Motor neuron (in vitro differentiated cells): ENCODE data around the gene ANKRD53. TPM values are rescaled to one million over a fixed set of nuclear protein-coding genes. Genes with fewer than 3 reads are reported as not detected.
"Not testable (repeated sequence)": the region's sequence is repeated elsewhere in the genome, so short reads cannot be mapped to it uniquely, and the experiment has no call there.

Source experiments
- ATAC-seq, 8 experiments: fragments of 200-7000 bp; cut with Tn5 transposase; replicated peaks in 6 of 8; 2 replicates each; pipeline ENCODE4 v1.8.0; 2021; ENCODE audit warnings: mild to moderate bottlenecking in 8 of 8, moderate library complexity in 8 of 8
- H3K27ac ChIP-seq, 2 donors: fragments of 250-450 bp; sonication (Bioruptor Pico); 2 replicates each; pipeline ENCODE4 v1.9.0; 2021; ENCODE audit warnings: antibody characterized with exemption in 2 of 2, mild to moderate bottlenecking in 2 of 2, moderate library complexity in 1 of 2
- H3K4me1 ChIP-seq, 2 donors: fragments of 250-450 bp; sonication (Bioruptor Pico); replicated peaks in 1 of 2; 2 replicates each; pipeline ENCODE4 v1.6.1; 2021; ENCODE audit warnings: antibody characterized with exemption in 2 of 2, mild to moderate bottlenecking in 2 of 2, moderate library complexity in 1 of 2
- H3K4me3 ChIP-seq, 5 donors: fragments of 250-450 bp; sonication (Bioruptor Pico); 2 replicates each; pipeline ENCODE4 v1.9.0; 2021; ENCODE audit warnings: antibody characterized with exemption in 5 of 5, mild to moderate bottlenecking in 5 of 5, moderate library complexity in 4 of 5
- WGBS, 10 experiments: fragments of 450-650 bp; shearing (Covaris generic); methylation state at CpG; one replicate each; pipeline ENCODE4 v1.0.0; 2022; 5-methylcytosine and 5-hydroxymethylcytosine counted together
- in situ Hi-C, 9 experiments: fragments of 400-800 bp; cut with MboI; loops; one replicate each; pipeline ENCODE4 v1.15.0; 2021; ENCODE audit warnings: low sequenced_read_pairs in 9 of 9, low pct_unique_long_range_greater_than_20kb in 2 of 9; ENCODE audit not compliant: unreplicated experiment in 9 of 9
- total RNA-seq, 8 experiments: library from RNA; unstranded; fragments of 300-600 nt; gene quantifications; 2 replicates each; pipeline versions ENCODE4 v1.2.3 to v1.2.4, GENCODE V29; 2022

ANKRD53 gene
- total RNA-seq, 8 experiments from 2014 or later = 0.25 to 4.4 (median 0.76) TPM

- WGBS, 10 experiments = 74 to 100% (median 85%) methylated on average over 1 to 5 of the region's 5 CpGs; no CpG with 5 or more reads in 4 of the 10 experiments
These were observed 11.8 kb downstream of the ANKRD53 start for GRCh38 chr2:70990216-70990615.

GRCh38 chr2:70991142-70991541, 12.7 kb downstream of the ANKRD53 start:
- 60 to 100% (median 93%) methylated on average over 1 to 2 of the region's 5 CpGs; no CpG with 5 or more reads in 5 of the 10 experiments for WGBS, 10 experiments
- in situ Hi-C loops = no loop called here
- no peak for ATAC-seq
- Histone ChIP-seq H3K4me1 (peaks cover 12 to 15% of the 10 kb centered on the region in 2 donors), H3K4me3 (no peak overlapping the region), H3K27ac (no peak overlapping the region)

More at GRCh38 chr2:70990216-70990615, 11.8 kb downstream of the ANKRD53 start:
- Histone ChIP-seq H3K27ac (no peak overlapping the region), H3K4me3 (no peak overlapping the region), H3K4me1 (peaks cover 11 to 12% of the 10 kb centered on the region in 2 donors)
- in situ Hi-C loops = no loop called here
- no peak for ATAC-seq

GRCh38 chr2:70991742-70992141, 13.3 kb downstream of the ANKRD53 start:
- Histone ChIP-seq H3K4me3 (no peak overlapping the region), H3K27ac (no peak overlapping the region), H3K4me1 (peaks cover 12 to 15% of the 10 kb centered on the region in 2 donors)
- whole genome bisulfite sequencing, 10 experiments = 82 to 93% (median 87%) methylated on average over 3 of the region's 9 CpGs; no CpG with 5 or more reads in 5 of the 10 experiments
- ATAC-seq = no peak
- in situ Hi-C loops = no loop called here

GRCh38 chr2:70992945-70993853, 14.8 kb downstream of the ANKRD53 start:
- WGBS, 10 experiments = 50 to 89% (median 78%) methylated on average over 1 to 12 of the region's 12 CpGs; no CpG with 5 or more reads in 2 of the 10 experiments
- Histone ChIP-seq H3K4me1 (peaks cover 12 to 15% of the 10 kb centered on the region in 2 donors), H3K4me3 (peak overlapping the region; percentile 81 to 97 (median 91)), H3K27ac (no peak overlapping the region)
- no peak for ATAC-seq
- in situ Hi-C loops = no loop called here

GRCh38 chr2:70994009-70994698, 15.7 kb downstream of the ANKRD53 start:
- in situ Hi-C loops = no loop called here
- ATAC-seq = peak; percentile 29 to 52 (median 33)
- Histone ChIP-seq H3K4me1 (peaks cover 12 to 15% of the 10 kb centered on the region in 2 donors), H3K27ac (peak overlapping the region; percentile 25 to 56), H3K4me3 (peak overlapping the region; percentile 81 to 97 (median 91))
- 0% methylated on average over 1 to 21 of the region's 49 CpGs; no CpG with 5 or more reads in 4 of the 10 experiments for WGBS, 10 experiments

- peak within 1 kb of the TSS; percentile 25 to 56 for H3K27ac ChIP-seq
- H3K4me1 ChIP-seq = peaks cover 12 to 15% of the 10 kb centered on the region in 2 donors
- 0 to 7% (median 0%) methylated on average over 1 to 9 of the region's 65 CpGs; no CpG with 5 or more reads in 4 of the 10 experiments for WGBS, 10 experiments
- peak within 1 kb of the TSS; percentile 81 to 97 (median 91) for H3K4me3 ChIP-seq
- ATAC-seq = peak; percentile 97 to 99 (median 98)
- in situ Hi-C loops = no loop called here
These were observed 16.4 kb downstream of the ANKRD53 start, which contains the start of gene TEX261 for GRCh38 chr2:70994699-70995425. TEX261 (minus strand) TSS chr2:70994873; CDS start chr2:70994757, 116 bp downstream.

GRCh38 chr2:70995426-70995729, 16.9 kb downstream of the ANKRD53 start:
- no peak overlapping the region for H3K27ac ChIP-seq
- WGBS, 10 experiments = 0 to 86% (median 12%) methylated on average over 1 to 7 of the region's 11 CpGs; no CpG with 5 or more reads in 2 of the 10 experiments

GRCh38 chr2:70998885-70999284, 20.5 kb downstream of the ANKRD53 start:
- WGBS, 10 experiments = 65 to 100% (median 80%) methylated on average over 2 to 4 of the region's 4 CpGs; no CpG with 5 or more reads in 2 of the 10 experiments
- in situ Hi-C loops, ATAC-seq, H3K27ac ChIP-seq, H3K4me3 ChIP-seq: not testable (repeated sequence)
- H3K4me1 ChIP-seq = peaks cover 18 to 24% of the 10 kb centered on the region in 2 donors

More at GRCh38 chr2:70995426-70995729, 16.9 kb downstream of the ANKRD53 start:
- peaks cover 12 to 15% of the 10 kb centered on the region in 2 donors for H3K4me1 ChIP-seq
- in situ Hi-C loops = no loop called here
- peak; percentile 2 to 52 (median 26) for ATAC-seq
- H3K4me3 ChIP-seq = peak overlapping the region; percentile 81 to 97 (median 91)

GRCh38 chr2:70999362-70999761, 20.9 kb downstream of the ANKRD53 start:
- 40 to 80% (median 66%) methylated on average over 1 to 2 of the region's 2 CpGs; no CpG with 5 or more reads in 6 of the 10 experiments for WGBS, 10 experiments
- ATAC-seq = no peak
- in situ Hi-C loops = no loop called here
- Histone ChIP-seq H3K27ac (no peak overlapping the region), H3K4me1 (peaks cover 17 to 24% of the 10 kb centered on the region in 2 donors), H3K4me3 (no peak overlapping the region)

GRCh38 chr2:70999931-71000330, 21.5 kb downstream of the ANKRD53 start:
- 90 to 100% (median 97%) methylated on average over 1 to 7 of the region's 10 CpGs; no CpG with 5 or more reads in 3 of the 10 experiments for WGBS, 10 experiments
- in situ Hi-C loops, H3K4me3 ChIP-seq, H3K27ac ChIP-seq, ATAC-seq: not testable (repeated sequence)
- H3K4me1 ChIP-seq = peaks cover 17 to 24% of the 10 kb centered on the region in 2 donors

GRCh38 chr2:71000780-71001591, 22.6 kb downstream of the ANKRD53 start:
- in situ Hi-C loops = no loop called here
- 0 to 86% (median 21%) methylated on average over 1 to 10 of the region's 21 CpGs; no CpG with 5 or more reads in 3 of the 10 experiments for WGBS, 10 experiments

More at GRCh38 chr2:71000780-71001591, 22.6 kb downstream of the ANKRD53 start:
- H3K4me1 ChIP-seq = peaks cover 17 to 20% of the 10 kb centered on the region in 2 donors
- peak; percentile 5 to 82 (median 20) for ATAC-seq
- peak overlapping the region in 1 of 5 donors; percentile 15 for H3K4me3 ChIP-seq
- peak overlapping the region; percentile 65 to 70 for H3K27ac ChIP-seq
